IMR-90 (cell line): Measurements from ENCODE around the gene SYCN. TPM values are rescaled to one million over a fixed set of nuclear protein-coding genes. Genes with fewer than 3 reads are reported as not detected.

Experiments used
- ATAC-seq: fragments of 200-7000 bp; cut with Tn5 transposase; 2 replicates; pipeline ENCODE4 v1.9.1; 2020; ENCODE audit warnings: low read depth, mild to moderate bottlenecking, moderate library complexity
- BruUV-seq: library from RNA; stranded (reverse); fragments of 400-500 nt; replicated peaks from 2 replicates; lab custom pipeline; 2021; lab: Mats Ljungman, UMichigan
- CTCF ChIA-PET: fragments of 300-600 bp; formaldehyde crosslinking; extraction: SDS; loops from one replicate; lab custom pipeline; 2021; ENCODE audit warnings: antibody characterized with exemption; lab: Yijun Ruan, JAX
- POLR2A ChIA-PET: fragments of 300-600 bp; sonication (Branson Sonifier 250); formaldehyde crosslinking; loops from one replicate; lab custom pipeline; 2022; ENCODE audit warnings: antibody characterized with exemption; ENCODE audit not compliant: unreplicated experiment; lab: Charles Lee
- DNase-seq: peaks from one replicate; pipeline ENCODE4 v3.0.0; 2013
- H2AFZ ChIP-seq: replicated peaks from 2 replicates; pipeline ENCODE3; 2013; ENCODE audit warnings: low read length, mild to moderate bottlenecking; ENCODE audit not compliant: poor library complexity
- H2AK5ac ChIP-seq: 2 replicates; pipeline ENCODE4 v1.6.1; 2013; ENCODE audit warnings: low read depth, low read length, inconsistent platforms
- H2AK9ac ChIP-seq: replicated peaks from 2 replicates; pipeline ENCODE3; 2013; ENCODE audit warnings: mild to moderate bottlenecking, low read depth, low read length, moderate library complexity; ENCODE audit not compliant: poor library complexity
- H2BK120ac ChIP-seq: 2 replicates; pipeline ENCODE4 v1.6.1; 2013; ENCODE audit warnings: low read depth, low read length, inconsistent platforms
- H2BK15ac ChIP-seq: 3 replicates; pipeline ENCODE4 v1.6.1; 2013; ENCODE audit warnings: low read depth, low read length, inconsistent platforms
- H2BK20ac ChIP-seq: 2 replicates; pipeline ENCODE4 v1.6.1; 2013; ENCODE audit warnings: low read depth, mild to moderate bottlenecking, inconsistent platforms, low read length, moderate library complexity
- H2BK5ac ChIP-seq: 2 replicates; pipeline ENCODE4 v1.6.1; 2013; ENCODE audit warnings: mild to moderate bottlenecking, low read depth, low read length, inconsistent platforms; ENCODE audit not compliant: poor library complexity, severe bottlenecking
- H3K14ac ChIP-seq: replicated peaks from 2 replicates; pipeline ENCODE4 v1.6.1; 2013; ENCODE audit warnings: low read depth, low read length, inconsistent platforms
- H3K18ac ChIP-seq: 2 replicates; pipeline ENCODE4 v1.6.1; 2013; ENCODE audit warnings: low read depth, low read length, control low read depth
- H3K23ac ChIP-seq: 2 replicates; pipeline ENCODE4 v1.6.1; 2013; ENCODE audit warnings: low read depth, low read length, inconsistent platforms
- H3K27ac ChIP-seq: 2 replicates; pipeline ENCODE4 v1.5.1; 2013; ENCODE audit warnings: mild to moderate bottlenecking, control low read depth, low read length; ENCODE audit not compliant: insufficient read depth
- H3K27me3 ChIP-seq: 2 replicates; pipeline ENCODE4 v1.6.1; 2013; ENCODE audit warnings: low read length; ENCODE audit not compliant: control insufficient read depth, insufficient read depth
- H3K36me3 ChIP-seq: 2 replicates; pipeline ENCODE4 v1.6.1; 2013; ENCODE audit warnings: low read length, mixed read lengths; ENCODE audit not compliant: control insufficient read depth, insufficient read depth
- H3K4ac ChIP-seq: 2 replicates; pipeline ENCODE4 v1.6.1; 2013; ENCODE audit warnings: low read depth, low read length, inconsistent platforms
- H3K4me1 ChIP-seq: 2 replicates; pipeline ENCODE4 v1.6.1; 2013; ENCODE audit warnings: low read length, mixed read lengths; ENCODE audit not compliant: control insufficient read depth, insufficient read depth
- H3K4me2 ChIP-seq: 2 replicates; pipeline ENCODE4 v1.6.1; 2013; ENCODE audit warnings: low read depth, mild to moderate bottlenecking, control low read depth, low read length, moderate library complexity
- H3K4me3 ChIP-seq: 2 replicates; pipeline ENCODE4 v1.5.1; 2013; ENCODE audit warnings: low read depth, mild to moderate bottlenecking, control low read depth, low read length, moderate library complexity; ENCODE audit not compliant: insufficient read depth
- H3K56ac ChIP-seq: 2 replicates; pipeline ENCODE4 v1.6.1; 2013; ENCODE audit warnings: low read length, inconsistent platforms; ENCODE audit not compliant: insufficient read depth; ENCODE audit errors: extremely low read depth
- H3K79me1 ChIP-seq, 2 experiments: 2 replicates each; pipeline ENCODE4 v1.6.1; 2013; ENCODE audit warnings: low read length in 2 of 2, inconsistent platforms in 1 of 2, low read depth in 1 of 2
- H3K9ac ChIP-seq: 2 replicates; pipeline ENCODE4 v1.6.1; 2013; ENCODE audit warnings: low read depth, low read length, control low read depth
- H3K9me1 ChIP-seq: 2 replicates; pipeline ENCODE4 v1.6.1; 2013; ENCODE audit warnings: low read length, inconsistent platforms; ENCODE audit not compliant: insufficient read depth
- H3K9me3 ChIP-seq: 2 replicates; pipeline ENCODE4 v1.6.1; 2013; ENCODE audit warnings: low read length; ENCODE audit not compliant: control insufficient read depth, insufficient read depth
- H4K20me1 ChIP-seq: 2 replicates; pipeline ENCODE4 v1.6.1; 2013; ENCODE audit warnings: low read length, inconsistent platforms; ENCODE audit not compliant: insufficient read depth
- H4K5ac ChIP-seq: 2 replicates; pipeline ENCODE4 v1.6.1; 2013; ENCODE audit warnings: mild to moderate bottlenecking, low read depth, low read length, control low read depth
- H4K8ac ChIP-seq, 2 experiments: 2 replicates each; pipeline ENCODE4 v1.6.1; 2013; ENCODE audit warnings: low read depth in 2 of 2, low read length in 2 of 2, control low read depth in 1 of 2, inconsistent platforms in 1 of 2
- H4K91ac ChIP-seq: 2 replicates; pipeline ENCODE4 v1.6.1; 2013; ENCODE audit warnings: low read depth, low read length, inconsistent platforms; ENCODE audit not compliant: insufficient read depth
- BHLHE40 ChIP-seq: fragments of 150-350 bp; IDR thresholded peaks from 2 replicates; pipeline ENCODE4 v1.6.1; 2016; ENCODE audit warnings: mild to moderate bottlenecking, low read depth, low read length
- CEBPB ChIP-seq: IDR thresholded peaks from 2 replicates; pipeline ENCODE4 v1.6.1; 2012; ENCODE audit warnings: low read depth, low read length, improper control_type of control experiment
- CHD1 ChIP-seq: IDR thresholded peaks from 2 replicates; pipeline ENCODE4 v1.6.1; 2012; ENCODE audit warnings: low read depth, low read length, improper control_type of control experiment
- FOS ChIP-seq: fragments of 150-350 bp; IDR thresholded peaks from 2 replicates; pipeline ENCODE4 v1.6.1; 2016; ENCODE audit warnings: low read depth, low read length
- MAFK ChIP-seq: IDR thresholded peaks from 2 replicates; pipeline ENCODE4 v1.6.1; 2012; ENCODE audit warnings: low read depth, low read length, improper control_type of control experiment
- MAZ ChIP-seq: IDR thresholded peaks from 2 replicates; pipeline ENCODE4 v1.6.1; 2012; ENCODE audit warnings: low read depth, mild to moderate bottlenecking, low read length, improper control_type of control experiment, moderate library complexity, borderline replicate concordance
- MXI1 ChIP-seq: IDR thresholded peaks from 2 replicates; pipeline ENCODE4 v1.6.1; 2012; ENCODE audit warnings: low read depth, mild to moderate bottlenecking, low read length, moderate library complexity, borderline replicate concordance
- NFE2L2 ChIP-seq: fragments of 150-350 bp; IDR thresholded peaks from 2 replicates; pipeline ENCODE4 v1.6.1; 2016; ENCODE audit warnings: low read depth, mild to moderate bottlenecking, low read length
- POLR2A ChIP-seq: IDR thresholded peaks from 2 replicates; pipeline ENCODE4 v1.6.1; 2012; ENCODE audit warnings: mild to moderate bottlenecking, low read depth, low read length
- RAD21 ChIP-seq: IDR thresholded peaks from 2 replicates; pipeline ENCODE4 v1.6.1; 2012; ENCODE audit warnings: low read length, improper control_type of control experiment
- RCOR1 ChIP-seq: IDR thresholded peaks from 2 replicates; pipeline ENCODE4 v1.6.1; 2012; ENCODE audit warnings: mild to moderate bottlenecking, low read length, improper control_type of control experiment; ENCODE audit not compliant: insufficient replicate concordance
- RFX5 ChIP-seq: IDR thresholded peaks from 2 replicates; pipeline ENCODE4 v1.8.0; 2012; ENCODE audit warnings: low read depth, mild to moderate bottlenecking, low read length, moderate library complexity
- SMC3 ChIP-seq: fragments of 150-350 bp; IDR thresholded peaks from 2 replicates; pipeline ENCODE4 v1.6.1; 2016; ENCODE audit warnings: low read depth, mild to moderate bottlenecking, antibody characterized with exemption, low read length, moderate library complexity
- WGBS, 2 experiments: methylation state at CpG; one replicate each; pipeline versions ENCODE4 v1.1.5 to v1.1.7; 2013; ENCODE audit warnings: missing lambda C conversion rate in 2 of 2; ENCODE audit not compliant: insufficient read length in 1 of 2; ENCODE audit errors: extremely low coverage in 2 of 2; 5-methylcytosine and 5-hydroxymethylcytosine counted together
- dilution Hi-C: fragments of 300-500 bp; cut with HindIII; formaldehyde crosslinking; loops from one replicate; pipeline ENCODE4 v1.14.3; 2018; ENCODE audit warnings: low sequenced_read_pairs; ENCODE audit not compliant: unreplicated experiment
- in situ Hi-C: fragments of 300-500 bp; cut with MboI; formaldehyde crosslinking; loops from 3 replicates; pipeline ENCODE4 v1.14.3; 2019; ENCODE audit warnings: low sequenced_read_pairs, inconsistent platforms, mixed read lengths
- intact Hi-C: fragments of 100-400 bp; cut with micrococcal nuclease; formaldehyde crosslinking; loops from 2 replicates; pipeline ENCODE4 v1.10.0; 2022
- polyA plus RNA-seq, 3 experiments: library from polyadenylated mRNA; depleted of rRNA; stranded (reverse); fragments of >200 nt; gene quantifications; 2 replicates each; pipeline ENCODE4 v1.2.3, GENCODE V29; 2012; ENCODE audit warnings: low replicate concordance in 1 of 3
- total RNA-seq: library from RNA; depleted of rRNA; stranded (reverse); fragments of >200 nt; gene quantifications from 2 replicates; pipeline ENCODE4 v1.2.3, GENCODE V29; 2012
- TF ChIP-seq, protein P1 (sequence below): fragments of 150-350 bp; IDR thresholded peaks from 2 replicates; pipeline ENCODE4 v1.6.1; 2016; ENCODE audit warnings: low read depth, mild to moderate bottlenecking, low read length, moderate library complexity, borderline replicate concordance
- TF ChIP-seq, protein P2 (sequence below): fragments of 150-350 bp; IDR thresholded peaks from 2 replicates; pipeline ENCODE4 v1.6.1; 2017; ENCODE audit warnings: mild to moderate bottlenecking, antibody characterized with exemption, low read length, low read depth
- TF ChIP-seq, protein P3 (sequence below): conservative IDR thresholded peaks from 2 replicates; pipeline ENCODE4 v1.5.1; 2012; ENCODE audit warnings: mild to moderate bottlenecking, low read depth, low read length, improper control_type of control experiment

Gene SYCN
- total and polyA plus RNA-seq, 2 of the 4 experiments (the other 2 are of a cell fraction) = not detected

DNA sequence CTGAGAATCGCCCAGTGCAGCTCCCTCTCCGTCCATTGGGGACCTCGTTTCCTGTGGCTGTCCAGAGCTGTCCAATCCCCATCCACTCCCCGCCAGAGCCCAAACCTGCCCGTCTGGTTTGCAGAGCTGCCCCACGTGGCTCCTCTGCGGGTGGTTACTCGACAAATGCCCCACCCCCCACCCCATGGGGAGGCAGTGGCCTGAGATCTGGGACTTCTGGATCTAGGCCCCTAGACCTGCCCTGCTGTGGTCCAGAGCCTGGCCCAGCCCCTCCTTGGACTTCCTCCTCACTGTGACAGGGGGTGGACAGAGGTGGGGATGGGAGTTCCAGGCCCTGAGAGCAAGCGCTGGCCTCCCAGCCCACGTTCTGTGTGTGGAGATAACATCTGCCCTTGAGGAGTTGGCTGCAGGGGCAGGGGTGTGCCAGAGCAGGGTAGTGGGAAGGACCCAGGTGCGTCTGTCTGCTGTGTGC, 49.4 kb downstream of the SYCN start:
- Histone ChIP-seq H3K9me3 (no peaks in the 10 kb centered on the region), H3K23ac (no peak overlapping the region), H3K27me3 (no peaks in the 10 kb centered on the region), H4K91ac (no peak overlapping the region), H3K18ac (no peak overlapping the region), H3K4ac (no peak overlapping the region), H3K9ac (no peak overlapping the region), H4K5ac (no peak overlapping the region), H3K4me3 (no peak overlapping the region), H2BK5ac (no peak overlapping the region), H2AK9ac (no peak overlapping the region), H3K56ac (no peak overlapping the region), H3K4me1 (peaks cover 22% of the 10 kb centered on the region), H3K79me1 (peaks cover 43 to 78% of the 10 kb centered on the region in 2 experiments), H2BK15ac (no peak overlapping the region), H3K27ac (no peak overlapping the region), H2BK20ac (no peak overlapping the region), H2AK5ac (no peak overlapping the region), H2AFZ (no peak overlapping the region), H4K8ac (no peak overlapping the region), H3K14ac (no peak overlapping the region), H4K20me1 (peaks cover 46% of the 10 kb centered on the region), H3K9me1 (peaks cover 29% of the 10 kb centered on the region), H3K36me3 (no peaks in the 10 kb centered on the region), H2BK120ac (no peak overlapping the region), H3K4me2 (no peak overlapping the region)
- WGBS, 2 experiments = 82% methylated on average over 3 of the region's 11 CpGs; no CpG with 5 or more reads in 1 of the 2 experiments
- DNase-seq = no peak
- ATAC-seq = no peak
- CTCF ChIA-PET = interaction anchor here (1.1 kb wide), 1 partner anchor 33 kb away, joined by 3 read pairs; no protein-coding TSS in a partner anchor
- dilution Hi-C loops = no loop called here
- POLR2A ChIA-PET = no interaction called here
- in situ Hi-C loops = no loop called here
- no TSS peak for BruUV-seq
- intact Hi-C loops = no loop called here
- TF ChIP-seq, protein P1, sequence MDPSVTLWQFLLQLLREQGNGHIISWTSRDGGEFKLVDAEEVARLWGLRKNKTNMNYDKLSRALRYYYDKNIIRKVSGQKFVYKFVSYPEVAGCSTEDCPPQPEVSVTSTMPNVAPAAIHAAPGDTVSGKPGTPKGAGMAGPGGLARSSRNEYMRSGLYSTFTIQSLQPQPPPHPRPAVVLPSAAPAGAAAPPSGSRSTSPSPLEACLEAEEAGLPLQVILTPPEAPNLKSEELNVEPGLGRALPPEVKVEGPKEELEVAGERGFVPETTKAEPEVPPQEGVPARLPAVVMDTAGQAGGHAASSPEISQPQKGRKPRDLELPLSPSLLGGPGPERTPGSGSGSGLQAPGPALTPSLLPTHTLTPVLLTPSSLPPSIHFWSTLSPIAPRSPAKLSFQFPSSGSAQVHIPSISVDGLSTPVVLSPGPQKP = no peak
- TF ChIP-seq BHLHE40 (no peak), MAFK (no peak), MXI1 (no peak), MAZ (no peak), NFE2L2 (no peak), CEBPB (no peak), FOS (no peak), SMC3 (no peak), POLR2A (no peak), RFX5 (no peak), CHD1 (no peak), RAD21 (no peak), RCOR1 (no peak)
- TF ChIP-seq, protein P2, sequence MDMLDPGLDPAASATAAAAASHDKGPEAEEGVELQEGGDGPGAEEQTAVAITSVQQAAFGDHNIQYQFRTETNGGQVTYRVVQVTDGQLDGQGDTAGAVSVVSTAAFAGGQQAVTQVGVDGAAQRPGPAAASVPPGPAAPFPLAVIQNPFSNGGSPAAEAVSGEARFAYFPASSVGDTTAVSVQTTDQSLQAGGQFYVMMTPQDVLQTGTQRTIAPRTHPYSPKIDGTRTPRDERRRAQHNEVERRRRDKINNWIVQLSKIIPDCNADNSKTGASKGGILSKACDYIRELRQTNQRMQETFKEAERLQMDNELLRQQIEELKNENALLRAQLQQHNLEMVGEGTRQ = no peak
- TF ChIP-seq, protein P3, sequence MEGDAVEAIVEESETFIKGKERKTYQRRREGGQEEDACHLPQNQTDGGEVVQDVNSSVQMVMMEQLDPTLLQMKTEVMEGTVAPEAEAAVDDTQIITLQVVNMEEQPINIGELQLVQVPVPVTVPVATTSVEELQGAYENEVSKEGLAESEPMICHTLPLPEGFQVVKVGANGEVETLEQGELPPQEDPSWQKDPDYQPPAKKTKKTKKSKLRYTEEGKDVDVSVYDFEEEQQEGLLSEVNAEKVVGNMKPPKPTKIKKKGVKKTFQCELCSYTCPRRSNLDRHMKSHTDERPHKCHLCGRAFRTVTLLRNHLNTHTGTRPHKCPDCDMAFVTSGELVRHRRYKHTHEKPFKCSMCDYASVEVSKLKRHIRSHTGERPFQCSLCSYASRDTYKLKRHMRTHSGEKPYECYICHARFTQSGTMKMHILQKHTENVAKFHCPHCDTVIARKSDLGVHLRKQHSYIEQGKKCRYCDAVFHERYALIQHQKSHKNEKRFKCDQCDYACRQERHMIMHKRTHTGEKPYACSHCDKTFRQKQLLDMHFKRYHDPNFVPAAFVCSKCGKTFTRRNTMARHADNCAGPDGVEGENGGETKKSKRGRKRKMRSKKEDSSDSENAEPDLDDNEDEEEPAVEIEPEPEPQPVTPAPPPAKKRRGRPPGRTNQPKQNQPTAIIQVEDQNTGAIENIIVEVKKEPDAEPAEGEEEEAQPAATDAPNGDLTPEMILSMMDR = no peak
